IPS DF 4.7 (cell line): ENCODE measurements around the gene RPUSD1.

ENCODE experiments used
- DNase-seq: peaks from one replicate; pipeline ENCODE4 v3.0.0-alpha.2; 2013; ENCODE audit warnings: low spot score; ENCODE audit errors: extremely low read depth

RPUSD1 gene

DNA sequence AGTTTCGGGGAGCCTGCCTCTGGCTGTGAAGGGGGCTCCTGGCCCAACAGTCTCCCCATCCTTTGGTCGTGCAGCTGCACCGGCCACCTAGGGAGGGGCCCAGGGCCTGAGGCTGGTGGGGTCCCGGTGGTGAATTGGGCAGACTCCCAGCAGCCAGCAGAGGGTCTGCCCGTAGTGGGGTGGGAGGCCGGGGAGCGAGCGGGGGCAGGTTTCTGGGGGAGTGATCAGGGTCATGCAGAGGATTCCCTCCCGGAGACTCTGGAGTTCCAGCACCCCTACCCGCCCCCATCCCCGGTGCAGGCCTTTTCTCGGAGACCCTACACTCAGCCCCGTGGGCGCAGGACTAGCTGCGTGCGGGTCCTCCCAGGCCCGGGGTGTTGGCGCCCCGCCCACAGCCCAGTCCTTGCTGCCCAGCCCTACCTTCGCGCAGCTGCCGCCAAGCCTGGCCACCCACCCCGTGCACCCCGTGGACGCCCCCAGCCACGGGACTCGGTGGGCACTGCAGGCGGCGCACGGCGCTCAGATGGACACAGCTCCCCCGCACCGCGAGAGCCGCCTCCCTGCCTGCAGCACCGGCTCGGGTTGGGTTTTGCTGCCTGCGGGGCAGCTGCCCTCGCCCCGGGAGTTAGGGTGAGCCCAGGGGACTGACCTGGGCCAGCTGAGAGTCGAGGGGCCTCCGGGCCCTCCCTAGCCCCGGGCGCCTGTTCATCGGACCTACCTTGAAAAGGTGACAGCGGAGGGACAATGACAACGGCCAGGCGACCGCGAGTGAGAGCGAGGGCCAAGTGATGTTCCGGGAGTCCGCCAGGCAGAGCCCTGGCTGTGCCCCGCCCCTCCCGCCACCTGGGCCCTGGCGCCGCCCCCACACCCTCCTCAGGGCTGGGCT is 12.0 kb upstream of the RPUSD1 start, which contains the start of gene GNG13:
TSS of gene GNG13 (minus strand) at position 787 of the 886 bp plus-strand sequence. CDS start 1,657 bp downstream, outside the sequence.
- no peak for DNase-seq

DNA sequence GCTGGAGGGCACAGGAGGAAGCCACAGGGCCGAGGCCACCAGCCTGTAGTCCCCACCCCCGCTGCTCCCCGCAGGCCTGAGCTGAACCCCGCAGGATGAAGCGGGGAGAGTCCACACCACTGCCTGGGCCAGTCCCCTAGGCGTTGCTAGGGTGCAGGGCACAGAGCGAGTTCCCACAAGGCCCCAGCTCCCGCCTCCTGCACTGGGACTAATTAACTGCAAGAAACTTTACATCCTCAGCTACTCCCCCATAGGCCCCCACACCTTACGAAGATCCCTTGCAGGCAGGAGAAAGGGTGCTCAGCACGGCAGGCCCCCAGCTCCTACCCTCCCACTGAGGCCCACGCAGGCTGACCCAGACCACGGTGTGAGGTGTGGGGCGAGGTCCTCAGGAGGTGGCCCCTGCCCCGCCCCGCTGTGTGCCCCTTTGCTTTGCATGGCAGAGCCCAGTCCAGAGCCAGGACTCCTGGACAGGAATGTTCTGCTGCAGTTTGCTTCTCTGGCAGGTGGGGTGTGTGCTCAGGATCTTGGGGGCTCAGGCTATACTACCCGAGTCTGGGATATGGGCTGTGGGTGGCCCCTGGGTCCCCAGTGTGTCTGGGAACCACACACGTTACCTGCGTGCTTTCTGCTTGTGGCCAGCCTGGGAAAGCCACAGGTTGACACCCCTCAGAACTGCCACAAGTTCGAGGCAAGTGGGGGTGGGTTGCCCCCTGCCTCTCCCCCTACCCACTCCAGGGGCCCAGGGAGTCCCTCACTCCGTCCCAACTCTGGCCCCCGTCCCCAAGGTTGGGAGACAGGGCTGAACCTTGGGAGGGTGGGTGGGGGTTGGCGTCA is 11.1 kb upstream of the RPUSD1 start:
- no peak for DNase-seq

DNA sequence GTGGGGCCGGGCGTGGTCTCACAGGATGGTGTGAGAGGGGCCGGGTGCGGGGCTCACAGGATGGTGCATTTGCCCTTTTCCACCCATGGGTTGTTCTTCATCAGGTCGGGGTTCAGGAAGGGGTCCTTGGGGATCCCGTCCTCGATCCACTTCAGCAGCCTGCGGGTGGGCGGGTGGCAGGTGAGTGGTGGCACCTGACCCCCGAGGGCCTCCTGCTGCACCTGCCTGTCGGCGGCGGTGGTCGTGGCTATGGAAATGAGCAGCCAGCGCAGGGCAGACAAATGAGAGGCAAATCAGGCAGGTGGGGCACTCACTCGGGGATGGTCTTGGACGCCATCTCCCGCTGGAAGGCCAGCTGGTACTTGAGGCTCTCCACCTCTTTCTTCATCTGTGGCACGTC is 10.5 kb upstream of the RPUSD1 start:
- DNase-seq = no peak

DNA sequence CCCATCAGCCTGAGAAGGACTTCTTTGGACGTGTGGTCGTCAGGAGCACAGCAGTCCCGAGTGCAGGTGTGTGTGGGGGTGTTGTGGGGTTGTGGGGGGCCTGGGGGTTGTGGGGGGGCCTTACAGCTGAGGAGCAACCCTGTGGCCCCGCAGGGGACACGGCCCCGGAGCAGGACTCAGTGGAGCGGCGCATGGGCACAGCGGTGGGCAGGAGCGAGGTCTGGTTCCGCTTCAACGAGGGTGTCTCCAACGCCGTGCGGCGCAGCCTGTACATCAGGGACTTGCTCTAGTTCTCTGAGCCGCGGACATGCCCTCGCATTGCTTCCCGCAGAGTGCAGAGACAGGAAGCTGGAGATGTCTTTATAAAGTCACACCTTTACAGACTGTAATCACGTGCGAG is 9.5 kb upstream of the RPUSD1 start:
- DNase-seq = no peak

DNA sequence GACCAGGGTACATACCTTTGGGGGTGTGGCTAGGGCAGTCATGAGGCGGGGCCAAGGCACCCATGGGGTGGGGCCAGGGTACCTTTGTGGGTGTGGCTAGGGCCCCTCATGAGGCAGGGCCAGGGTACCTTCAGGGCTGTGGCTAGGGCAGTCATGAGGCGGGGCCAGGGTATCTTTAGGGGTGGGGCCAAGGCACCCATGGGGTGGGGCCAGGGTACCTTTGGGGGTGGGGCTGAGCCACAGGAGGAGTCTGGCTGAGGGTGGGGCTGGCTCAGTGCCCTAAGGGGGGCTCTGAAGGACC is 8.9 kb upstream of the RPUSD1 start:
- no peak for DNase-seq

DNA sequence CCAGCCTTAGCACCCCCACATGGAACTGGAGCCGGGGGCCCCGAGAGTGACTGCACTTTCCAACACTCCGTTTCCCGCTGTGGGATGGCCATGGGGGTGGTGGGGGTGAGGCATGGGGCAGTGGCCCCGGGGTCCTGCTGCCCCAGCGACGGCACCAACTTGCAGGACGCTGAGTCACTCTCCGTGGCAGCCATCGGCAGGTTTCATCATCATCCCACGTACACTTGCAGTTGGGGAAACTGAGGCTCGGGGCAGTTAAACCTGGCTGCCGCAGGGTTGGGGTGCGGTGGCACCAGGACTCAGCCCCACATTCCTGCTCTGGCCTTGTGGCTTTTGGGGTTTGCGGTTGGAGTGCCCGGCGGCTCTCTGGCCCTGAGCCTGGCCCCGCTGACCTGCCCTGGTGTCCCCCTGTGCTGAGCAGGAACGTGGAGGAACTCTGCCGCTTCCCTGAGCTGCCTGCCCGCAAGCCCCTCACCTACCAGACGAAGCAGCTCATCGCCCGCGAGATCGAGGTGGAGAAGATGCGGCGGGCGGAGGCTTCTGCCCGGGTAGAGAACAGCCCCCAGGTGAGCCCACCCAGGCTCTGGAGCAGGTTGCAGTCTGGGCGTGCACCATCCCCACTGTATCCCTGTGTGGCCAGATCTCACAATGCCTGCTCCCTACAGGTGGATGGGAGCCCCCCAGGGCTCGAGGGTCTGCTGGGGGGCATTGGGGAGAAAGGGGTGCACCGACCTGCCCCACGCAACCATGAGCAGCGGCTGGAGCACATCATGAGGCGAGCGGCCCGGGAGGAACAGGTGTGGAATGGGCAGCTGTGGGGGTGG is 8.3 kb upstream of the RPUSD1 start:
- DNase-seq = no peak

DNA sequence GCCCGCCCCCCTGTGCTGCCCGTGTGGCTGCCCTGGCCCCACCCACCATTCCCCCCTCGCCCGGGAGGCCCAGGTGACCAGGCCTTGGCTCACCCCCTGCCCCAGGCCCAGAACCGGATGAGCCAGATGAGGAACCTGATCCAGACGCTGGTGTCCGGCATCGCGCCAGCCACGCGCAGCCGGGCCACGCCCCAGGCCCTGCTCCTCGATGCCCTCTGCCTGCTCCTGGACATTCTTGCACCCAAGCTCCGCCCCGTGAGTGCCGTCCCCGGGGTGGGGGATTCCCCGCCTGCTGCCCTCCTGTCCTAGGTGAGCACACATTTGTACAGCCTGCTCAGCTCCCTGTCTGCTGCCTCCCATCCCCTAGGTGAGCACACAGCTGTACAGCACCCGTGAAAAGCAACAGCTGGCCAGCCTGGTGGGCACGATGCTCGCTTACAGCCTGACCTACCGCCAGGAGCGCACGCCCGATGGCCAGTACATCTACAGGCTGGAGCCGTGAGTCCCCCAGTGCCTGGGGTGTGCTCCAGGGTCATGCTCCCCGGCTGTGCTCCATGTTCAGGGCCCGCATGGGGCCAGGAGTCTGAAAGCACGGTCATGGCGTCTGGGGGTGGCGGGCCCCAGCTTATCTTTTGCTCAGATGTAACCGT is 7.5 kb upstream of the RPUSD1 start:
- no peak for DNase-seq

DNA sequence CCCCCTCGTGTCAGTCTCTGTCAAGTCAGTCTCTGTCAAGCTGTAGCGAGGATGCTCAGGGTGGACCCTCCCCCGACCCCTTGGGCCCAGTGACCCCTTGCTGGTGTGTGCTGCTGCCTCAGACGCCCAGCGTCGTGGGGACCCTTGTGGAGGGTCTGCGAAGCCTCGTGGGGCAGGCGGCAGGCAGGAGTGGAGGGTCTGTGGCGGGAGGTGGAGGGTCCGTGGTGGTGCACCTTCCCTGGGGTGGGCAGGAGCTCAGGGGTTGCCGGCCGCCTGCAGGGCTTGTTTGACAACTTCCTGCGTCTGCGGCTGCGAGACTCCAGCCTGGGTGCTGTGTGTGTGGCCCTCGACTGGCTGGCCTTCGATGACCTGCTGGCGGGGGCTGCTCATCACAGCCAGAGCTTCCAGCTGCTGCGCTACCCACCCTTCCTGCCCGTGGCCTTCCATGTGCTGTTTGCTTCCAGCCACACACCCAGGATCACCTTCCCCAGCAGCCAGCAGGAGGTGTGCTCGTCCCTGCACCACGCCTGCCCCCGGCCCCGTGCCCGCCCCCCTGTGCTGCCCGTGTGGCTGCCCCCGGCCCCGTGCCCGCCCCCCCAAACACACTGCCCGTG is 6.8 kb upstream of the RPUSD1 start:
- no peak for DNase-seq

DNA sequence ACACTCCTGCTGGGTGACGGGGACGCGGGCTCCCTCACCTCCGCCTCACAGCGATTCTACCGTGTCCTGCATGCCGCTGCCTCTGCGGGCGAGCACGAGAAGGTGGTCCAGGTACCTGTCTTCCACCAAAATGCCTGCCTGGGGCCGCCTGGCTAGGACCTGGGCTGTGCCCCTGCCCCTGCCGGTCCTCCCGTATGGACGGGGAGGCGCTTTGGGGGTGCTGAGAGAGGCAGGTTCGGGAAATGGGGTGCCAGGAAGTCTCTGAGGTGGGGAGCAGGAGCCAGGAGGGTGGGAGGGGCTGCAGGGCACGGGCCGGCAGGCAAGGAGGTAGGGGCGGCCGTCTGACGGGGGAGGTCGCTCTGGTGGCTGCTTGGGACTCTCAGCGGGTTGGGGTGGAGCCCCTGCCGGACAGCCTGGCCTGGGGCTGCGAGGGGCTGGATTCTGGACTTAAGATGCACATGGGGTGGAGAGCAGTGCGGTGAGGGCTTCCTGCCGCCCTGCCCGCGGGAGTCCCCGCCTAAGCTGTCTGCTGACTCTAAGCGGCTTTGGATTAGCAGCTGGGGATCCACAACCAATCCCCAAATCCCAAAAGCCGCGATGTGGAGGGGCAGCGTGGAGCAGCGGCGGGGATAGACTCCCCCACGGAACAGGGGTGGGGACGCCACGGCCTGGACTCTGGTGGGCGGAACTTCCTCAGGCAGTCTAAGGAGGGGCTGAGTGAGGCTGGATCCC is 6.1 kb upstream of the RPUSD1 start:
- no peak for DNase-seq

DNA sequence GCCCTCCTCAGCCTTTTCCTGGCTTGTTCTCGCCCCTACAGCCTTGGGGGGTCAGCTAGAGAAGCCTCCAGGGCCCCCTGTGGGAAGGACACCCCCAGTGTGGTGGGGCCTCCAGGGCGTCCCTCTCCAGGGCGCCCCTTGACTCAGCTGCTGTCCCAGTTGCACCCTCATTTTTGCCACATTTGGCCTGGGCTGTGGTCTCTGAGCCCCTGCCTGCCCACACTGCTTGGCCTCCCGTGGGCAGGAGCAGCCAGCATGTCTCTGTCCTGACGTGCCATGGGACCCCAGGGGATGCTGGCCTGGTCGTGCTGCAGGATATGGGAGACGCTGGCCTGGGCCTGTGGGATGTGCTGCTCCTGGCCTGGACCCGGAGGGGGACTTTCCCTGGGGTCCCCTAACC is 5.2 kb upstream of the RPUSD1 start:
- DNase-seq = no peak

DNA sequence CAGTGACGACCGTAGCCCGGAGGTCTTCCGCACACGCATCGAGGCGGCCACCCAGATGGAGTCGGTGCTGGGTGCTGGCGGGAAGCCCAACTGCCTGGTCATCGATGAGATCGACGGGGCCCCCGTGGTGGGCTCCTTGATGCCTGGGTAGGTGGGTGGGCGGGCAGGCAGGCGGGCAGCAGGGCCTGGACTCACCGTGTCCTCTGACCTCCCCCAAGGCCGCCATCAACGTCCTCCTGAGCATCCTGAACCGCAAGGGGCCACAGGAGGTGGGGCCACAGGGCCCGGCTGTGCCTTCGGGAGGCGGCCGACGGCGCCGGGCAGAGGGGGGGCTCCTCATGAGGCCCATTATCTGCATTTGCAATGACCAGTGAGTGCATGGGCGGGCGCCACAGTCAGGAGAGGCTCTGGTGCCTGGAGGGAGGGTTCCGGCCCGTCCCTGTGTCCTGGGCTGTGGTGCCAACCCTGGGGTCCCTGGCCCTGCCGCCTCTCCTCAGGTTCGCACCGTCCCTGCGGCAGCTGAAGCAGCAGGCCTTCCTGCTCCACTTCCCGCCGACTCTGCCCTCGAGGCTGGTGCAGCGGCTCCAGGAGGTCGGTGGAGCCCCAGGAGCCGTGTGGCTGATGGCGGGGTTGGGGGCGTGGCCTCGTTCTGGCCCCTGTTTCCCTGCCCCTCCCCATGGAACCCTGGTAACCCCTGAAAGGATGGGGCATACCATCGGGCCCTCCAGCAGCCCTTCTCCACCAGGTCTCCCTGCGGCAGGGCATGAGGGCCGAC is 4.2 kb upstream of the RPUSD1 start:
- no peak for DNase-seq

DNA sequence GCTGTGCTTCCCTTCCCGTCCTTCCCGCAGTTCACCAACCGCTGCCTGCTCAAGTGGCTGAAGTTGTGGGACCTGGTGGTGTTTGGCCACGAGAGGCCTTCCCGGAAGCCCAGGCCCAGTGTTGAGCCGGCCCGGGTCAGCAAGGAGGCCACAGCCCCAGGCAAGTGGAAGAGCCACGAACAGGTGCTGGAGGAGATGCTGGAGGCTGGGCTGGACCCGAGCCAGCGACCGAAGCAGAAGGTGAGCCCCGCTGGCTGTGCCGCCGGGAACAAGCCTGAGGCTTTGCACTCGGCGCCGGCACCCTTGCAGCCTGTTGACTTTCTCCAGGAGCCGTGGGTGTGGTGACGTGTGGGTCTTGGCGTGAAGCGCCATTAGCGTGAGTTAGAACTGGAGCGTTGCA is 3.0 kb upstream of the RPUSD1 start:
- DNase-seq = no peak

DNA sequence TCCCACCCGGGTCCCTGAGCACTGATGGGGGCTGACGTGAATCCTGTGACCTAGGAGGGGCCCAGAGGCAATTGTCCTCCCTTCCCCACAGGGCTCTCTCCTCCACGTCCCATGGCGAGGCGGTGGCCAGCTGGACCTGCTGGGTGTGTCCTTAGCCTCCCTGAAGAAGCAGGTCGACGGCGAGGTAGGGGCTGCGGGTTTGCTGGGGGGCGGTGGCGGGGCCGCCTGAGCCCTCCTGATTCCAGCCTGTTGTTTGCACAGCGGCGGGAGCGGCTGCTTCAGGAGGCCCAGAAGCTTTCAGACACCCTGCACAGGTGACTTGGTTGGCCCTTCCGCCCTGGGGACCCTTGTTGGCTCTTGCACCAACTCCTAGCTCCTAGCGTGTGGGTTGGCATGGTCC is 1.9 kb upstream of the RPUSD1 start:
- no peak for DNase-seq

DNA sequence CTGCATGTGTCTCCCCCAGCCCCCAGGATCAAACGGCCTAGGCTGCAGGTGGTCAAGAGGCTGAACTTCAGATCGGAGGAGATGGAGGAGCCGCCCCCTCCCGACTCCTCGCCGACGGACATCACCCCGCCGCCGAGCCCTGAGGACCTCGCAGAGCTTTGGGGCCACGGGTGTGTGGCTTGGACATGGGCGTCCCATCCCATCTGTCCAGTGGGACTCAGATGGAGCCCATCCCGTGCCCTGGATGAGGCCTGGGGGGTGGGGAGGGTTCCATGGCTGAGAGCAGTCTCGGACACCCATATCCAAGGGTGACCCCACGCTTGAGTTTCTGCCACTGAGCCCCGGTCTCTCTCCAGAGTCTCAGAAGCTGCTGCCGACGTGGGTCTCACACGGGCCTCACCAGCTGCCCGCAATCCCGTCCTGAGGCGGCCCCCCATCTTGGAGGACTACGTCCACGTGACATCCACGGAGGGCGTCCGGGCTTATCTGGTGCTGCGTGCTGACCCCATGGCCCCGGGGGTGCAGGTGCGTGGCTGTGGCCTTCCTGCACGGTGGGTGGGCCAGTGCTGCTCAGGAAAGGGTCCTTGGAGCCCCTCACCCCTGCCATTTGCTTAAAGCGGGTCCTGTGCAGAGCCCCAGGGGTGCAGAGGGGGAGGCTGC is 1.1 kb upstream of the RPUSD1 start:
- no peak for DNase-seq

DNA sequence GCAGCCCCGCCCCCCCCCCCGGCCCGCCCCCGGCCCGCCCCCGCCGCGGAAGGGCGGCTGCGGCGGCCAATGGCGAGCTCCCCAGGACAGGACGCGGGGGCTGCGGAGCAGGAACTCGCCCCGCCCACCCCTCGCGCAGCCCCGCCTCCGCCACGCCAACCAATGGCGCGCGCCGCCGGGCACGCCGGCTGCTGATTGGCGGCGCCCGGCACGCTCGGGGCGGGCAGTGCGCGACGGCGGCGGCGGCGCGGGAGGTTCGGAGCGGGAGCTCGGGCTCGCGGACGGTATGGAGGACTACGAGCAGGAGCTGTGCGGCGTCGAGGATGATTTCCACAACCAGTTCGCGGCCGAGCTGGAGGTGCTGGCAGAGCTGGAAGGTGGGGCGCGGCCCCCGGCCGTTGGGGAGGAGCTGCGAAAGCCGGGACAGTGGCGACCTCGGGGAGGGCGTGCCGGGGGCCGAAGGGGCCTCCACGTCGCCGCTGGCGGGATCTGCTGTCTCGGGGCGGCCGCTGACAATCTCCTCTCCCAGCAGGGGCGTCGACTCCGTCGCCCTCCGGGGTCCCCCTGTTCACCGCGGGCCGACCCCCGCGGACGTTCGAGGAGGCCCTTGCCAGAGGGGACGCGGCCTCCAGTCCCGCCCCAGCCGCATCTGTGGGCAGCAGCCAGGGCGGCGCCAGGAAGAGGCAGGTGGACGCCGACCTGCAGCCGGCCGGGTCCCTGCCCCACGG is 382 bp upstream of the RPUSD1 start, which contains the start of gene CHTF18:
TSS of gene CHTF18 (plus strand) at position 222 of the 728 bp plus-strand sequence. CDS start at position 287, 65 bp downstream.
- DNase-seq = no peak

DNA sequence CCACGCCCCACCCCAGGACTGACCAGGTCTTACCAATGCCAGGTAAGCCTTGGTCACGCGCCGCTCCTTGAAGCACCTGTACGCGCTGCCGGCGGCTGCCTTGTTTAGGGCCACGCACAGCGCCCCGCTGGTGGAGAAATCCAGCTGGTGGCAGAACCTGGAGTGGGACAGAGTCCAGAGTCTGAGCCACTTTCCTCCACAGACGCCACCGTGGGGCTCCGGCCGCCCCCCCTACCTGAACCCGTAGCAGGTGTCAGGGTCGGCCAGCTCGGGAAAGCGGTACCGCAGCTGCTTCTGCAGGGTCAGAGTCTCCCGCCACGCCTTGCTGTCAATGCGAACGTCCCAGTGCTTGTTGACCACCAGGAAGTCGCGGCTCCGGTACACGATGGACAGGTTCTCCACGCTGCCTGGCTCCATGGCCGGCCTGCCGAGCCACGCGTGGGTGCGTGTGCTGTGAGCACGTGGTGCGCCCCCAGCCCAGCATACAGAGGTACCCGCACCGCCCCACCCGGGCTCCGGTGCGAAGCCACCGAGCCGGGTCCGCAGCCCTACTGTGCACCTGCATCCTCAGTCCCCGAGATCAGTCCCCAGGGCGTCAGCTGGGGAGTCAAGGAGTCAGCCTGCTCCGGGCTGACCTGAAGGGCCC is 737 bp downstream of the RPUSD1 start:
- DNase-seq = no peak
